ENCODE results near the gene SINHCAF. TPM values are rescaled to one million over a fixed set of nuclear protein-coding genes. Genes with fewer than 3 reads are reported as not detected.

The SINHCAF gene
- total and polyA plus RNA-seq, 2 experiments from 2014 or later, result 66.2 to 122 TPM

GRCh38 chr12:31363831-31364230 is 37.9 kb upstream of the SINHCAF start:
- no peak overlapping the region for H2AFZ ChIP-seq
- no peaks in the 10 kb centered on the region for H3K9me2 ChIP-seq (replicated peaks; ENCODE audit: insufficient read depth)
- no peak overlapping the region for H3K4me3 ChIP-seq
- no peaks in the 10 kb centered on the region for H4K20me1 ChIP-seq (ENCODE audit: insufficient read depth, poor library complexity, severe bottlenecking)
- H3K4me1 ChIP-seq (ENCODE audit: insufficient read depth), result peaks cover 19% of the 10 kb centered on the region
- H3K27ac ChIP-seq, result peak overlapping the region; percentile 85
- no peak overlapping the region for H3K4me2 ChIP-seq
- 94% methylated on average over 2 of the region's 2 CpGs for WGBS (ENCODE audit: low lambda C conversion rate, missing lambda C conversion rate)
- DNase-seq (ENCODE audit: low spot score), result no peak
- H3K79me2 ChIP-seq, result no peaks in the 10 kb centered on the region
- H3K36me3 ChIP-seq (replicated peaks; ENCODE audit: insufficient read depth, low read depth), result no peaks in the 10 kb centered on the region
- H3K9me3 ChIP-seq (ENCODE audit: low read depth), result no peaks in the 10 kb centered on the region
- H3K27me3 ChIP-seq, result no peaks in the 10 kb centered on the region
- TF ChIP-seq CTCF (IDR thresholded peaks at IDR 0.05; ENCODE audit: poor library complexity) (no peak), EZH2 (IDR thresholded peaks at IDR 0.05; ENCODE audit: borderline replicate concordance) (no peak), EZH2phosphoT487 (IDR thresholded peaks at IDR 0.05; ENCODE audit: low read depth, severe bottlenecking, unreplicated experiment) (no peak)

GRCh38 chr12:31363416-31363809 is 37.5 kb upstream of the SINHCAF start:
- 77% methylated on average over 6 of the region's 6 CpGs for WGBS (ENCODE audit: low lambda C conversion rate, missing lambda C conversion rate)
- peak; percentile 18 for DNase-seq (ENCODE audit: low spot score)
- H3K4me1 ChIP-seq (ENCODE audit: insufficient read depth), result peaks cover 16% of the 10 kb centered on the region
- TF ChIP-seq EZH2phosphoT487 (IDR thresholded peaks at IDR 0.05; ENCODE audit: low read depth, severe bottlenecking, unreplicated experiment), result no peak
- TF ChIP-seq CTCF (IDR thresholded peaks at IDR 0.05; ENCODE audit: poor library complexity), result no peak
- TF ChIP-seq EZH2 (IDR thresholded peaks at IDR 0.05; ENCODE audit: borderline replicate concordance), result no peak
- peak overlapping the region; percentile 85 for H3K27ac ChIP-seq
- H3K9me3 ChIP-seq (ENCODE audit: low read depth), result no peaks in the 10 kb centered on the region
- no peaks in the 10 kb centered on the region for H3K9me2 ChIP-seq (replicated peaks; ENCODE audit: insufficient read depth)
- H2AFZ ChIP-seq, result peak overlapping the region; percentile 72
- H3K36me3 ChIP-seq (replicated peaks; ENCODE audit: insufficient read depth, low read depth), result no peaks in the 10 kb centered on the region
- H3K4me3 ChIP-seq, result no peak overlapping the region
- H3K79me2 ChIP-seq, result no peaks in the 10 kb centered on the region
- no peaks in the 10 kb centered on the region for H3K27me3 ChIP-seq
- H4K20me1 ChIP-seq (ENCODE audit: insufficient read depth, poor library complexity, severe bottlenecking), result no peaks in the 10 kb centered on the region
- no peak overlapping the region for H3K4me2 ChIP-seq

GRCh38 chr12:31362759-31363415 is 36.9 kb upstream of the SINHCAF start:
- no peaks in the 10 kb centered on the region for H3K27me3 ChIP-seq
- H3K4me3 ChIP-seq, result no peak overlapping the region
- DNase-seq (ENCODE audit: low spot score), result peak; percentile 49

More at GRCh38 chr12:31362759-31363415, 36.9 kb upstream of the SINHCAF start:
- Histone ChIP-seq H3K36me3 (replicated peaks; ENCODE audit: insufficient read depth, low read depth) (no peaks in the 10 kb centered on the region), H3K9me2 (replicated peaks; ENCODE audit: insufficient read depth) (no peaks in the 10 kb centered on the region), H2AFZ (peak overlapping the region; percentile 72), H3K9me3 (ENCODE audit: low read depth) (no peaks in the 10 kb centered on the region), H3K27ac (peak overlapping the region; percentile 85), H3K4me2 (peak overlapping the region; percentile 62), H4K20me1 (ENCODE audit: insufficient read depth, poor library complexity, severe bottlenecking) (no peaks in the 10 kb centered on the region), H3K79me2 (no peaks in the 10 kb centered on the region), H3K4me1 (ENCODE audit: insufficient read depth) (peaks cover 16% of the 10 kb centered on the region)
- 30% methylated on average over 6 of the region's 6 CpGs for WGBS (ENCODE audit: low lambda C conversion rate, missing lambda C conversion rate)
- TF ChIP-seq EZH2 (IDR thresholded peaks at IDR 0.05; ENCODE audit: borderline replicate concordance) (no peak), CTCF (IDR thresholded peaks at IDR 0.05; ENCODE audit: poor library complexity) (peak; percentile 26), EZH2phosphoT487 (IDR thresholded peaks at IDR 0.05; ENCODE audit: low read depth, severe bottlenecking, unreplicated experiment) (no peak)
